Prostate gland (tissue), 2 donors: Measurements from ENCODE around the gene MAVS. TPM values are rescaled to one million over a fixed set of nuclear protein-coding genes. Genes with fewer than 3 reads are reported as not detected.

Experiments
- DNase-seq: peaks from one replicate; pipeline ENCODE4 v3.0.0-alpha.2; 2019; ENCODE audit warnings: low spot score
- H3K27ac ChIP-seq, 2 donors: fragments of 200-600 bp; sonication (generic); 2 replicates each; pipeline ENCODE4 v1.5.1; 2017 to 2019
- H3K27me3 ChIP-seq: fragments of 200-600 bp; sonication (generic); replicated peaks from 2 replicates; pipeline ENCODE4 v1.5.1; 2019; ENCODE audit not compliant: insufficient read depth
- H3K36me3 ChIP-seq, 2 donors: fragments of 200-600 bp; sonication (generic); 1 replicate in 1 of 2; 2 replicates in 1 of 2; pipeline versions ENCODE4 v1.5.1 to v1.8.1; 2017 to 2019
- H3K4me1 ChIP-seq: fragments of 200-600 bp; sonication (generic); replicated peaks from 2 replicates; pipeline ENCODE4 v1.5.1; 2019
- H3K4me3 ChIP-seq, 2 donors: fragments of 200-600 bp; sonication (generic); 2 replicates each; pipeline ENCODE4 v1.5.1; 2017 to 2019
- H3K9me3 ChIP-seq: fragments of 200-600 bp; sonication (generic); 2 replicates; pipeline ENCODE4 v1.5.1; 2017
- CTCF ChIP-seq, 4 experiments: fragments of 200-600 bp in 2 of 4; fragments of 450-650 bp in 2 of 4; sonication (generic) in 2 of 4; IDR thresholded peaks; 1 replicate in 3 of 4; 2 replicates in 1 of 4; pipeline ENCODE4 v1.5.1; 2016 to 2019; ENCODE audit warnings: antibody characterized with exemption in 4 of 4, mild to moderate bottlenecking in 2 of 4, moderate library complexity in 2 of 4
- POLR2A ChIP-seq: fragments of 450-650 bp; IDR thresholded peaks from one replicate; pipeline ENCODE4 v1.6.1; 2016; ENCODE audit warnings: antibody characterized with exemption, mild to moderate bottlenecking
- POLR2AphosphoS5 ChIP-seq: sonication (generic); formaldehyde crosslinking; IDR thresholded peaks from one replicate; pipeline ENCODE4 v1.6.1; 2017; ENCODE audit warnings: antibody characterized with exemption
- WGBS: methylation state at CpG from one replicate; pipeline ENCODE4 v1.1.5; 2018; 5-methylcytosine and 5-hydroxymethylcytosine counted together
- intact Hi-C: fragments of 100-400 bp; cut with DNase I; formaldehyde crosslinking; loops from one replicate; pipeline ENCODE4 v1.14.2; 2022
- total RNA-seq, 2 donors: library from RNA; depleted of rRNA; stranded (reverse); fragments of >200 nt; gene quantifications; one replicate each; pipeline ENCODE4 v1.1.0, GENCODE V29; 2016

The MAVS gene
- total RNA-seq, 2 donors from 2014 or later, result 26.7 to 40.2 TPM

GRCh38 chr20:3898639-3899038, 52.0 kb downstream of the MAVS start:
- H3K27me3 ChIP-seq, result no peaks in the 10 kb centered on the region
- no peak overlapping the region for H3K27ac ChIP-seq
- intact Hi-C loops, result no loop called here
- no peaks in the 10 kb centered on the region for H3K9me3 ChIP-seq
- peaks cover 9% of the 10 kb centered on the region for H3K4me1 ChIP-seq
- H3K4me3 ChIP-seq, result no peak overlapping the region
- no peak for DNase-seq
- no peaks in the 10 kb centered on the region for H3K36me3 ChIP-seq
- WGBS, result 41% methylated on average over 4 of the region's 4 CpGs
- TF ChIP-seq POLR2A (no peak), POLR2AphosphoS5 (no peak), CTCF (IDR thresholded peaks at IDR 0.05) (no peak)

GRCh38 chr20:3900187-3900604, 53.6 kb downstream of the MAVS start:
- no peak for TF ChIP-seq CTCF (IDR thresholded peaks at IDR 0.05)
- no peak for TF ChIP-seq POLR2AphosphoS5
- TF ChIP-seq POLR2A, result no peak
- H3K36me3 ChIP-seq, result no peaks in the 10 kb centered on the region
- no peaks in the 10 kb centered on the region for H3K27me3 ChIP-seq
- 79% methylated on average over 3 of the region's 3 CpGs for WGBS
- H3K27ac ChIP-seq, result no peak overlapping the region
- no peak for DNase-seq
- H3K4me3 ChIP-seq, result no peak overlapping the region
- H3K9me3 ChIP-seq, result no peaks in the 10 kb centered on the region
- H3K4me1 ChIP-seq, result peaks cover 5% of the 10 kb centered on the region
- intact Hi-C loops, result no loop called here

- Histone ChIP-seq H3K9me3 (no peaks in the 10 kb centered on the region), H3K36me3 (no peaks in the 10 kb centered on the region), H3K27ac (no peak overlapping the region), H3K4me3 (no peak overlapping the region), H3K4me1 (peaks cover 5% of the 10 kb centered on the region), H3K27me3 (no peaks in the 10 kb centered on the region)
- intact Hi-C loops, result no loop called here
- WGBS, result 68% methylated on average over 3 of the region's 3 CpGs
- DNase-seq, result no peak
- no peak for TF ChIP-seq POLR2A
Measured at GRCh38 chr20:3901028-3901705, 54.5 kb downstream of the MAVS start.

GRCh38 chr20:3901706-3902440, 55.2 kb downstream of the MAVS start:
- no peaks in the 10 kb centered on the region for H3K4me1 ChIP-seq
- no peaks in the 10 kb centered on the region for H3K27me3 ChIP-seq
- intact Hi-C loops, result no loop called here
- TF ChIP-seq POLR2AphosphoS5, result no peak
- no peak for TF ChIP-seq POLR2A
- TF ChIP-seq CTCF (IDR thresholded peaks at IDR 0.05), result no peak
- 63% methylated on average over 9 of the region's 9 CpGs for WGBS
- H3K9me3 ChIP-seq, result no peaks in the 10 kb centered on the region
- H3K36me3 ChIP-seq, result no peaks in the 10 kb centered on the region
- H3K4me3 ChIP-seq, result no peak overlapping the region
- no peak overlapping the region for H3K27ac ChIP-seq
- no peak for DNase-seq

GRCh38 chr20:3902446-3902845, 55.8 kb downstream of the MAVS start:
- Histone ChIP-seq H3K9me3 (no peaks in the 10 kb centered on the region), H3K4me3 (no peak overlapping the region), H3K4me1 (no peaks in the 10 kb centered on the region), H3K27ac (no peak overlapping the region), H3K36me3 (no peaks in the 10 kb centered on the region), H3K27me3 (no peaks in the 10 kb centered on the region)
- no peak for TF ChIP-seq POLR2AphosphoS5
- no peak for TF ChIP-seq CTCF (IDR thresholded peaks at IDR 0.05)
- TF ChIP-seq POLR2A, result no peak
- DNase-seq, result no peak
- WGBS, result 93% methylated on average over 5 of the region's 5 CpGs
- intact Hi-C loops, result no loop called here
